Measurements from ENCODE around the gene DNAJB4. TPM values are rescaled to one million over a fixed set of nuclear protein-coding genes. Genes with fewer than 3 reads are reported as not detected.

Gene DNAJB4
- total and polyA plus RNA-seq, 2 of the 13 experiments (the other 11 are each of a cell fraction or from before 2014, with no cell fraction given), result 4.4 to 18.6 TPM

- TF ChIP-seq NFE2L1 (CRISPR knock-in tag; IDR thresholded peaks at IDR 0.05; ENCODE audit: borderline replicate concordance), result no peak
- TF ChIP-seq ISX (CRISPR knock-in tag; conservative IDR thresholded peaks at IDR 0.05), result no peak; the same call in 1 of the 2 replicates
- no peak for TF ChIP-seq ZNF354B (CRISPR knock-in tag; IDR thresholded peaks at IDR 0.05)
- TF ChIP-seq POLR2AphosphoS2 (IDR thresholded peaks at IDR 0.05; ENCODE audit: low read depth, low read length), result peak; percentile 79
- TF ChIP-seq, protein P1, sequence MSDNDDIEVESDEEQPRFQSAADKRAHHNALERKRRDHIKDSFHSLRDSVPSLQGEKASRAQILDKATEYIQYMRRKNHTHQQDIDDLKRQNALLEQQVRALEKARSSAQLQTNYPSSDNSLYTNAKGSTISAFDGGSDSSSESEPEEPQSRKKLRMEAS (IDR thresholded peaks at IDR 0.05), result peak; percentile 85
- no peak for TF ChIP-seq ZSCAN30 (CRISPR knock-in tag; IDR thresholded peaks at IDR 0.05)
- peak; percentile 95 for TF ChIP-seq POLR2G (IDR thresholded peaks at IDR 0.05; ENCODE audit: low read depth, low read length)
- peak; percentile 9; the same call in 1 of the 2 replicates for TF ChIP-seq ETV5 (CRISPR knock-in tag; IDR thresholded peaks at IDR 0.05; ENCODE audit: borderline replicate concordance)
- no peak for TF ChIP-seq CCAR2 (optimal IDR thresholded peaks at IDR 0.05; ENCODE audit: low read depth, low read length)
- TF ChIP-seq MTA3 (CRISPR knock-in tag; IDR thresholded peaks at IDR 0.05), result no peak
- TF ChIP-seq ZNF180 (CRISPR knock-in tag; IDR thresholded peaks at IDR 0.05; ENCODE audit: borderline replicate concordance, low read depth), result no peak
- TF ChIP-seq, protein P2, sequence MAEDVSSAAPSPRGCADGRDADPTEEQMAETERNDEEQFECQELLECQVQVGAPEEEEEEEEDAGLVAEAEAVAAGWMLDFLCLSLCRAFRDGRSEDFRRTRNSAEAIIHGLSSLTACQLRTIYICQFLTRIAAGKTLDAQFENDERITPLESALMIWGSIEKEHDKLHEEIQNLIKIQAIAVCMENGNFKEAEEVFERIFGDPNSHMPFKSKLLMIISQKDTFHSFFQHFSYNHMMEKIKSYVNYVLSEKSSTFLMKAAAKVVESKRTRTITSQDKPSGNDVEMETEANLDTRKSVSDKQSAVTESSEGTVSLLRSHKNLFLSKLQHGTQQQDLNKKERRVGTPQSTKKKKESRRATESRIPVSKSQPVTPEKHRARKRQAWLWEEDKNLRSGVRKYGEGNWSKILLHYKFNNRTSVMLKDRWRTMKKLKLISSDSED (CRISPR knock-in tag; IDR thresholded peaks at IDR 0.05), result no peak
- TF ChIP-seq ZNF589 (CRISPR knock-in tag; conservative IDR thresholded peaks at IDR 0.05), result no peak; the same call in 1 of the 2 replicates
- 0 out of 2 replicates have a peak, but pooled peaks have one; percentile 8 for TF ChIP-seq IRF9 (CRISPR knock-in tag; IDR thresholded peaks at IDR 0.05; ENCODE audit: borderline replicate concordance)
- no peak for TF ChIP-seq CEBPB (IDR thresholded peaks at IDR 0.05; ENCODE audit: borderline replicate concordance, low read depth, low read length)
- no peak for TF ChIP-seq ZNF710 (CRISPR knock-in tag; IDR thresholded peaks at IDR 0.05; ENCODE audit: borderline replicate concordance)
- TF ChIP-seq SKIL (CRISPR knock-in tag; IDR thresholded peaks at IDR 0.05; ENCODE audit: borderline replicate concordance), result no peak
- TF ChIP-seq RFX5 (IDR thresholded peaks at IDR 0.05; ENCODE audit: low read depth, low read length), result no peak
- TF ChIP-seq DMTF1 (CRISPR knock-in tag; IDR thresholded peaks at IDR 0.05), result no peak
Observed at GRCh38 chr1:77978969-77979876, 25.5 kb upstream of the DNAJB4 start, which contains the start of gene FUBP1 (continued).
